Body of pancreas (tissue), 4 donors: Measurements from ENCODE around the gene UBE2E3. TPM values are rescaled to one million over a fixed set of nuclear protein-coding genes. Genes with fewer than 3 reads are reported as not detected.

Experiments used
- ATAC-seq: fragments of 150-250 bp; one replicate; pipeline ENCODE4 v1.9.1; 2016
- DNase-seq, 4 donors: peaks; one replicate each; pipeline ENCODE4 v3.0.0-alpha.2; 2019
- H3K27ac ChIP-seq, 4 donors: fragments of 200-600 bp; sonication (generic); 1 replicate in 3 of 4; 2 replicates in 1 of 4; pipeline versions ENCODE4 v1.5.1 to v1.6.1; 2016 to 2019; ENCODE audit warnings: mild to moderate bottlenecking in 1 of 4, mixed read lengths in 1 of 4, moderate library complexity in 1 of 4
- H3K27me3 ChIP-seq, 2 donors: fragments of 200-600 bp; sonication (generic); one replicate each; pipeline ENCODE4 v1.6.0; 2016; ENCODE audit warnings: mild to moderate bottlenecking in 1 of 2
- H3K36me3 ChIP-seq, 2 donors: fragments of 200-600 bp; sonication (generic); replicated peaks in 1 of 2; 2 replicates each; pipeline ENCODE4 v1.5.1; 2016; ENCODE audit warnings: low read depth in 2 of 2; ENCODE audit not compliant: insufficient read depth in 1 of 2
- H3K4me1 ChIP-seq: fragments of 200-600 bp; sonication (generic); one replicate; pipeline ENCODE4 v1.6.0; 2016
- H3K4me3 ChIP-seq, 2 donors: fragments of 200-600 bp; sonication (generic); 1 replicate in 1 of 2; 2 replicates in 1 of 2; pipeline ENCODE4 v1.5.1; 2016 to 2019
- H3K9me3 ChIP-seq, 3 donors: fragments of 200-600 bp; sonication (generic); 1 replicate in 2 of 3; 2 replicates in 1 of 3; pipeline ENCODE4 v1.5.1; 2016
- POLR2A ChIP-seq, 3 donors: fragments of 450-650 bp; IDR thresholded peaks; one replicate each; pipeline ENCODE4 v1.6.1; 2016; ENCODE audit warnings: antibody characterized with exemption in 3 of 3, mild to moderate bottlenecking in 2 of 3
- WGBS, 2 donors: methylation state at CpG; one replicate each; pipeline ENCODE4 v1.1.5; 2017; 5-methylcytosine and 5-hydroxymethylcytosine counted together
- intact Hi-C: fragments of 100-400 bp; cut with DNase I; formaldehyde crosslinking; loops from one replicate; pipeline ENCODE4 v1.15.1; 2023
- total RNA-seq, 2 donors: library from RNA; depleted of rRNA; stranded (reverse); fragments of >200 nt; gene quantifications; one replicate each; pipeline ENCODE4 v1.1.0, GENCODE V29; 2016
- TF ChIP-seq, protein P1 (sequence below), 7 experiments: fragments of 450-650 bp in 4 of 7; fragments of 200-600 bp in 3 of 7; sonication (generic) in 3 of 7; IDR thresholded peaks; one replicate each; pipeline ENCODE4 v1.5.1; 2016 to 2019; ENCODE audit warnings: antibody characterized with exemption in 7 of 7

UBE2E3 gene
- total RNA-seq, 2 donors from 2014 or later = 30.3 to 38.7 TPM

- Histone ChIP-seq H3K27me3 (no peaks in the 10 kb centered on the region), H3K9me3 (no peaks in the 10 kb centered on the region), H3K4me1 (no peaks in the 10 kb centered on the region), H3K27ac (no peak overlapping the region), H3K4me3 (no peak overlapping the region), H3K36me3 (no peaks in the 10 kb centered on the region)
- TF ChIP-seq, protein P1, sequence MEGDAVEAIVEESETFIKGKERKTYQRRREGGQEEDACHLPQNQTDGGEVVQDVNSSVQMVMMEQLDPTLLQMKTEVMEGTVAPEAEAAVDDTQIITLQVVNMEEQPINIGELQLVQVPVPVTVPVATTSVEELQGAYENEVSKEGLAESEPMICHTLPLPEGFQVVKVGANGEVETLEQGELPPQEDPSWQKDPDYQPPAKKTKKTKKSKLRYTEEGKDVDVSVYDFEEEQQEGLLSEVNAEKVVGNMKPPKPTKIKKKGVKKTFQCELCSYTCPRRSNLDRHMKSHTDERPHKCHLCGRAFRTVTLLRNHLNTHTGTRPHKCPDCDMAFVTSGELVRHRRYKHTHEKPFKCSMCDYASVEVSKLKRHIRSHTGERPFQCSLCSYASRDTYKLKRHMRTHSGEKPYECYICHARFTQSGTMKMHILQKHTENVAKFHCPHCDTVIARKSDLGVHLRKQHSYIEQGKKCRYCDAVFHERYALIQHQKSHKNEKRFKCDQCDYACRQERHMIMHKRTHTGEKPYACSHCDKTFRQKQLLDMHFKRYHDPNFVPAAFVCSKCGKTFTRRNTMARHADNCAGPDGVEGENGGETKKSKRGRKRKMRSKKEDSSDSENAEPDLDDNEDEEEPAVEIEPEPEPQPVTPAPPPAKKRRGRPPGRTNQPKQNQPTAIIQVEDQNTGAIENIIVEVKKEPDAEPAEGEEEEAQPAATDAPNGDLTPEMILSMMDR (IDR thresholded peaks at IDR 0.05) = no peak
- no peak for TF ChIP-seq POLR2A (IDR thresholded peaks at IDR 0.05)
- no peak for DNase-seq
- no peak for ATAC-seq
- intact Hi-C loops = no loop called here
- WGBS, 2 donors = 71 to 74% methylated on average over 3 of the region's 3 CpGs
Measured at GRCh38 chr2:180960982-180961381, 19.4 kb upstream of the UBE2E3 start.

- H3K4me3 ChIP-seq = no peak overlapping the region
- H3K9me3 ChIP-seq = no peaks in the 10 kb centered on the region
- TF ChIP-seq, protein P1 (IDR thresholded peaks at IDR 0.05) = no peak
- no peaks in the 10 kb centered on the region for H3K36me3 ChIP-seq
- ATAC-seq (no peak), DNase-seq (no peak)
- H3K27ac ChIP-seq = no peak overlapping the region
- H3K27me3 ChIP-seq = no peaks in the 10 kb centered on the region
- H3K4me1 ChIP-seq = no peaks in the 10 kb centered on the region
- intact Hi-C loops = no loop called here
- WGBS, 2 donors = 88 to 93% methylated on average over 4 of the region's 4 CpGs
Measured at GRCh38 chr2:180962727-180963314, 17.6 kb upstream of the UBE2E3 start.

DNA sequence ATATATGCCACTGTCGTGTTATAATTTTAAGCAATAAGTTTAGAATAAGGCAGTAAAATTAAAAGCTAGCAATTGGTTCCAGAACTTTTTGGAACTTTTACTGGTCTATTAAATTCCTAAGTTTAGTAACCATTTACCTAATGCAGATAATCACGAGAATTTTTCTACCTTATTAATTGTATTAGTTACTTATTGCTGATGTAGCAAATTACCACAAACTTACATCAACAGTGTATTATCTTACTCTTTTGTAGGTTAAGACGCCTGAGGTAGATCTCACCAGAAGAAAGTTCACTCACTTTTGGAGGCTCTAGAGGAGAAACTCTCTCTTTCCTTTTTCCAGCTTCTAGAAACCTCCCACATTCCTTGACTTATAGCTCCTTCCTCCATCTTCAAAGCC, 14.0 kb upstream of the UBE2E3 start:
- TF ChIP-seq POLR2A (IDR thresholded peaks at IDR 0.05) = no peak
- TF ChIP-seq, protein P1 (IDR thresholded peaks at IDR 0.05) = no peak
- Histone ChIP-seq H3K4me1 (peaks cover 4% of the 10 kb centered on the region), H3K27ac (no peak overlapping the region), H3K36me3 (no peaks in the 10 kb centered on the region), H3K27me3 (peaks cover 0 to 4% of the 10 kb centered on the region in 2 donors), H3K4me3 (no peak overlapping the region), H3K9me3 (no peaks in the 10 kb centered on the region)
- ATAC-seq (no peak), DNase-seq (no peak)
- intact Hi-C loops = no loop called here
- 84 to 86% methylated on average over 3 of the region's 3 CpGs for WGBS, 2 donors

GRCh38 chr2:180969124-180969523, 11.3 kb upstream of the UBE2E3 start:
- DNase-seq (no peak), ATAC-seq (no peak)
- intact Hi-C loops = no loop called here
- no peak overlapping the region for H3K27ac ChIP-seq
- TF ChIP-seq, protein P1 (IDR thresholded peaks at IDR 0.05) = no peak
- no peak for TF ChIP-seq POLR2A (IDR thresholded peaks at IDR 0.05)
- H3K9me3 ChIP-seq = no peaks in the 10 kb centered on the region
- H3K4me1 ChIP-seq = peaks cover 4% of the 10 kb centered on the region
- no peak overlapping the region for H3K4me3 ChIP-seq
- H3K27me3 ChIP-seq = peaks cover 0 to 4% of the 10 kb centered on the region in 2 donors
- no peaks in the 10 kb centered on the region for H3K36me3 ChIP-seq
- WGBS, 2 donors = 30 to 41% methylated on average over 1 of the region's 1 CpG

- intact Hi-C loops = no loop called here
- peaks cover 0 to 4% of the 10 kb centered on the region in 2 donors for H3K27me3 ChIP-seq
- no peak for ATAC-seq
Measured at GRCh38 chr2:180970016-180970415, 10.4 kb upstream of the UBE2E3 start.

More at GRCh38 chr2:180970016-180970415, 10.4 kb upstream of the UBE2E3 start:
- no peak for DNase-seq
- Histone ChIP-seq H3K4me3 (no peak overlapping the region), H3K27ac (no peak overlapping the region), H3K9me3 (no peaks in the 10 kb centered on the region), H3K36me3 (no peaks in the 10 kb centered on the region), H3K4me1 (peaks cover 4% of the 10 kb centered on the region)
- 22 to 26% methylated on average over 3 of the region's 3 CpGs for WGBS, 2 donors
- TF ChIP-seq, protein P1 (IDR thresholded peaks at IDR 0.05) = no peak
- TF ChIP-seq POLR2A (IDR thresholded peaks at IDR 0.05) = no peak
